Measurements from ENCODE around the gene GPATCH8. TPM values are rescaled to one million over a fixed set of nuclear protein-coding genes. Genes with fewer than 3 reads are reported as not detected.

Gene GPATCH8
- total and polyA plus RNA-seq, 2 donors (not counting 1 experiment from before 2014, with no cell fraction given), result 13.7 to 19.3 TPM

DNA sequence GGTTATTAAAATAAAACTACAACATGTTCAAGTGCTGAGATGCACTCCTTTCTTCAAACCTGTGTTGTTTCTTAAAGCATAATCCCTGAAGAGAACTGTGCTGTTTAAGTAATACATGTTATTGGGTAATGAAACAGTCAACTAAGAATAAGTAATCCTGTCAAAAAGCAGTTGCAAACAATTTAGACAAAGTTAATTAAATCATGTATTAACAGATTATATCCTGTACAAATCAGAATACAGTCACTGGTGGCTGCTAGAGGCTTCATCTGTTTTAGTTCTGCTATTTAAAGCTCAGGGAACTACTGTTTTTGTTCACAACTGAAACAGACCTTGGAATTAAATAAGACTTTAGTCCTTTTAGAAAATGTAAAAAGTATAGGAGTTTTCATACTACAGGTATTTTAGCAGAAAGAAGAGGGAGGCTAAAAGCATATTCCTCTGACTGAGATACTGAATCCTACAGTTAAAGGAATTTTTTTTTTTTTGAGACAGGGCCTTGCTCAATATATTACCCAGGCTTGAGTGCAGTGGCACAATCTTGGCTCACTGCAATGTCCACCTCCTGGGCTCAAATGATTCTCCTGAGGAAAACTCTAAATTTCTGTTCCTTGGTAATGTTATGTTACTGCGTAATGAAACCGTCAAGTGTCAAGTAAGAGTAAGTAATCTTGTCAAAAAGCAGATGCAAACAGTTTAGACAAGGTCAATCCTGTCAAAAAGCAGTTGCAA, 86.5 kb downstream of the GPATCH8 start:
- no peak overlapping the region for H3K27ac ChIP-seq (ENCODE audit: insufficient read depth, low read length)
- no peak overlapping the region for H3K9ac ChIP-seq (ENCODE audit: insufficient read depth, low read length)
- no peaks in the 10 kb centered on the region for H3K4me1 ChIP-seq (ENCODE audit: control insufficient read depth, extremely low read depth, insufficient read depth, low read length)
- H3K36me3 ChIP-seq (ENCODE audit: control insufficient read depth, insufficient read depth, low read length), result no peaks in the 10 kb centered on the region
- no peaks in the 10 kb centered on the region for H4K20me1 ChIP-seq (ENCODE audit: control insufficient read depth, extremely low read depth, insufficient read depth, low read length)
- TF ChIP-seq CTCF (conservative IDR thresholded peaks at IDR 0.05 in 1 of 2, IDR thresholded peaks at IDR 0.05 in 1 of 2; ENCODE audit: low read depth in 1 of 2, low read length in 2 of 2) (no peak), EZH2 (IDR thresholded peaks at IDR 0.05; ENCODE audit: low read length, missing control alignments) (no peak)
- no peak overlapping the region for H3K4me3 ChIP-seq (replicated peaks in 1 of 4; ENCODE audit: control extremely low read depth in 1 of 4, insufficient read depth in 1 of 4, low read depth in 3 of 4, low read length in 4 of 4)
- H3K4me2 ChIP-seq (ENCODE audit: extremely low read depth, insufficient read depth, low read length), result no peak overlapping the region
- H3K79me2 ChIP-seq (ENCODE audit: control insufficient read depth, insufficient read depth, low read length), result no peaks in the 10 kb centered on the region
- no peaks in the 10 kb centered on the region for H3K27me3 ChIP-seq (ENCODE audit: control insufficient read depth, insufficient read depth, low read length)
- H3K9me3 ChIP-seq (ENCODE audit: control insufficient read depth, insufficient read depth, low read depth, low read length), result no peaks in the 10 kb centered on the region
- DNase-seq (ENCODE audit: low read depth in 2 of 2), result no peak
- no peak overlapping the region for H2AFZ ChIP-seq (ENCODE audit: low read length)

- H3K4me1 ChIP-seq (ENCODE audit: control insufficient read depth, extremely low read depth, insufficient read depth, low read length), result no peaks in the 10 kb centered on the region
- H3K4me3 ChIP-seq (replicated peaks in 1 of 4; ENCODE audit: control extremely low read depth in 1 of 4, insufficient read depth in 1 of 4, low read depth in 3 of 4, low read length in 4 of 4), result no peak overlapping the region
- no peak for TF ChIP-seq EZH2 (IDR thresholded peaks at IDR 0.05; ENCODE audit: low read length, missing control alignments)
- TF ChIP-seq CTCF (conservative IDR thresholded peaks at IDR 0.05 in 1 of 2, IDR thresholded peaks at IDR 0.05 in 1 of 2; ENCODE audit: low read depth in 1 of 2, low read length in 2 of 2), result no peak
Observed at GRCh38 chr17:44414394-44415155, 88.6 kb downstream of the GPATCH8 start.

GRCh38 chr17:44409309-44410028, 93.7 kb downstream of the GPATCH8 start:
- Histone ChIP-seq H2AFZ (ENCODE audit: low read length) (no peak overlapping the region), H3K27ac (ENCODE audit: insufficient read depth, low read length) (no peak overlapping the region), H3K79me2 (ENCODE audit: control insufficient read depth, insufficient read depth, low read length) (no peaks in the 10 kb centered on the region), H3K36me3 (ENCODE audit: control insufficient read depth, insufficient read depth, low read length) (no peaks in the 10 kb centered on the region), H3K27me3 (ENCODE audit: control insufficient read depth, insufficient read depth, low read length) (no peaks in the 10 kb centered on the region), H3K4me3 (replicated peaks in 1 of 4; ENCODE audit: control extremely low read depth in 1 of 4, insufficient read depth in 1 of 4, low read depth in 3 of 4, low read length in 4 of 4) (no peak overlapping the region), H4K20me1 (ENCODE audit: control insufficient read depth, extremely low read depth, insufficient read depth, low read length) (no peaks in the 10 kb centered on the region), H3K4me1 (ENCODE audit: control insufficient read depth, extremely low read depth, insufficient read depth, low read length) (no peaks in the 10 kb centered on the region), H3K9me3 (ENCODE audit: control insufficient read depth, insufficient read depth, low read depth, low read length) (no peaks in the 10 kb centered on the region), H3K9ac (ENCODE audit: insufficient read depth, low read length) (no peak overlapping the region), H3K4me2 (ENCODE audit: extremely low read depth, insufficient read depth, low read length) (no peak overlapping the region)
- TF ChIP-seq EZH2 (IDR thresholded peaks at IDR 0.05; ENCODE audit: low read length, missing control alignments) (no peak), CTCF (conservative IDR thresholded peaks at IDR 0.05 in 1 of 2, IDR thresholded peaks at IDR 0.05 in 1 of 2; ENCODE audit: low read depth in 1 of 2, low read length in 2 of 2) (peak in 1 of 2 donors; percentile 14)
- no peak for DNase-seq (ENCODE audit: low read depth in 2 of 2)

More at GRCh38 chr17:44414394-44415155, 88.6 kb downstream of the GPATCH8 start:
- no peak overlapping the region for H2AFZ ChIP-seq (ENCODE audit: low read length)
- no peak overlapping the region for H3K27ac ChIP-seq (ENCODE audit: insufficient read depth, low read length)
- no peaks in the 10 kb centered on the region for H4K20me1 ChIP-seq (ENCODE audit: control insufficient read depth, extremely low read depth, insufficient read depth, low read length)
- H3K9ac ChIP-seq (ENCODE audit: insufficient read depth, low read length), result no peak overlapping the region
- no peak for DNase-seq (ENCODE audit: low read depth in 2 of 2)
- H3K79me2 ChIP-seq (ENCODE audit: control insufficient read depth, insufficient read depth, low read length), result no peaks in the 10 kb centered on the region
- H3K36me3 ChIP-seq (ENCODE audit: control insufficient read depth, insufficient read depth, low read length), result no peaks in the 10 kb centered on the region
- H3K9me3 ChIP-seq (ENCODE audit: control insufficient read depth, insufficient read depth, low read depth, low read length), result no peaks in the 10 kb centered on the region
- no peak overlapping the region for H3K4me2 ChIP-seq (ENCODE audit: extremely low read depth, insufficient read depth, low read length)
- H3K27me3 ChIP-seq (ENCODE audit: control insufficient read depth, insufficient read depth, low read length), result no peaks in the 10 kb centered on the region

Measured in fibroblast of lung (primary cell).